Measurements from ENCODE around the gene TENM4. TPM values are rescaled to one million over a fixed set of nuclear protein-coding genes. Genes with fewer than 3 reads are reported as not detected.

Gene TENM4
- total RNA-seq, 4 donors from 2014 or later, result 1.1 to 2.7 (median 2.0) TPM

GRCh38 chr11:78783846-78784245 lies 657.0 kb downstream of the TENM4 start:
- TF ChIP-seq CTCF (IDR thresholded peaks at IDR 0.05) (no peak), POLR2A (IDR thresholded peaks at IDR 0.05) (no peak)
- no peaks in the 10 kb centered on the region for H3K27me3 ChIP-seq
- H3K36me3 ChIP-seq, result no peaks in the 10 kb centered on the region
- H3K27ac ChIP-seq, result no peak overlapping the region
- H3K9me3 ChIP-seq, result no peaks in the 10 kb centered on the region
- DNase-seq, result no peak
- no peak overlapping the region for H3K4me3 ChIP-seq
- no peaks in the 10 kb centered on the region for H3K4me1 ChIP-seq

- no peaks in the 10 kb centered on the region for H3K27me3 ChIP-seq
- H3K36me3 ChIP-seq, result no peaks in the 10 kb centered on the region
- TF ChIP-seq POLR2A (IDR thresholded peaks at IDR 0.05) (no peak), CTCF (IDR thresholded peaks at IDR 0.05) (no peak)
- no peak overlapping the region for H3K27ac ChIP-seq
- no peak overlapping the region for H3K4me3 ChIP-seq
- H3K9me3 ChIP-seq, result no peaks in the 10 kb centered on the region
- no peak for DNase-seq
- no peaks in the 10 kb centered on the region for H3K4me1 ChIP-seq
Measured at GRCh38 chr11:78783301-78783700, 657.5 kb downstream of the TENM4 start.

GRCh38 chr11:78782725-78783124 lies 658.1 kb downstream of the TENM4 start:
- no peak overlapping the region for H3K4me3 ChIP-seq
- TF ChIP-seq CTCF (IDR thresholded peaks at IDR 0.05), result no peak
- no peak for TF ChIP-seq POLR2A (IDR thresholded peaks at IDR 0.05)
- H3K27me3 ChIP-seq, result no peaks in the 10 kb centered on the region
- H3K9me3 ChIP-seq, result no peaks in the 10 kb centered on the region
- H3K27ac ChIP-seq, result no peak overlapping the region
- H3K4me1 ChIP-seq, result no peaks in the 10 kb centered on the region
- no peak for DNase-seq
- H3K36me3 ChIP-seq, result no peaks in the 10 kb centered on the region

- H3K27ac ChIP-seq, result no peak overlapping the region
- no peaks in the 10 kb centered on the region for H3K27me3 ChIP-seq
- no peak overlapping the region for H3K4me3 ChIP-seq
- no peaks in the 10 kb centered on the region for H3K9me3 ChIP-seq
- no peak for TF ChIP-seq POLR2A (IDR thresholded peaks at IDR 0.05)
- no peak for TF ChIP-seq CTCF (IDR thresholded peaks at IDR 0.05)
- no peaks in the 10 kb centered on the region for H3K36me3 ChIP-seq
- no peak for DNase-seq
- no peaks in the 10 kb centered on the region for H3K4me1 ChIP-seq
Measured at GRCh38 chr11:78780889-78781288, 659.9 kb downstream of the TENM4 start.

GRCh38 chr11:78773492-78773891 lies 667.3 kb downstream of the TENM4 start:
- Histone ChIP-seq H3K4me3 (no peak overlapping the region), H3K4me1 (no peaks in the 10 kb centered on the region), H3K27ac (no peak overlapping the region), H3K9me3 (no peaks in the 10 kb centered on the region), H3K36me3 (no peaks in the 10 kb centered on the region), H3K27me3 (no peaks in the 10 kb centered on the region)
- DNase-seq, result no peak
- TF ChIP-seq CTCF (IDR thresholded peaks at IDR 0.05) (no peak), POLR2A (IDR thresholded peaks at IDR 0.05) (no peak)

- no peak overlapping the region for H3K27ac ChIP-seq
- H3K27me3 ChIP-seq, result no peaks in the 10 kb centered on the region
- TF ChIP-seq CTCF (IDR thresholded peaks at IDR 0.05), result no peak
- no peak for TF ChIP-seq POLR2A (IDR thresholded peaks at IDR 0.05)
- no peaks in the 10 kb centered on the region for H3K36me3 ChIP-seq
- H3K4me1 ChIP-seq, result no peaks in the 10 kb centered on the region
- no peak for DNase-seq
- H3K4me3 ChIP-seq, result no peak overlapping the region
- H3K9me3 ChIP-seq, result no peaks in the 10 kb centered on the region
Measured at GRCh38 chr11:78773077-78773476, 667.8 kb downstream of the TENM4 start.

Data from Peyer's patch (tissue), 4 donors.